K562 (cell line): ENCODE data around the gene PRELID1. TPM values are rescaled to one million over a fixed set of nuclear protein-coding genes. Genes with fewer than 3 reads are reported as not detected.
A peak's percentile ranks its signal among the peaks of the same experiment; 100 is the strongest.

Source experiments
- CHD7 ChIP-seq: fragments of 200-600 bp; sonication (generic); IDR thresholded peaks from one replicate; pipeline ENCODE4 v1.6.1; 2012; ENCODE audit warnings: mild to moderate bottlenecking, low read depth, low read length, inconsistent platforms
- HDAC1 ChIP-seq, 2 experiments: fragments of 450-650 bp; IDR thresholded peaks; 2 replicates each; pipeline ENCODE4 v1.6.1; 2016 to 2017; ENCODE audit warnings: inconsistent platforms in 1 of 2, mild to moderate bottlenecking in 1 of 2, moderate library complexity in 1 of 2
- MAX ChIP-seq: sonication (generic); formaldehyde crosslinking; IDR thresholded peaks from 2 replicates; pipeline ENCODE4 v1.9.0; 2022; ENCODE audit warnings: mild to moderate bottlenecking, missing genetic modification reagents
- MLX ChIP-seq, 2 experiments: fragments of 450-650 bp in 1 of 2; sonication (generic) in 1 of 2; formaldehyde crosslinking; conservative IDR thresholded peaks; 2 replicates each; pipeline versions ENCODE4 v1.4.0 to v1.8.1; 2020 to 2022; ENCODE audit warnings: mild to moderate bottlenecking in 1 of 2, missing genetic modification reagents in 1 of 2
- PHF20 ChIP-seq: fragments of 450-650 bp; IDR thresholded peaks from 2 replicates; pipeline ENCODE4 v1.6.1; 2018; ENCODE audit not compliant: partially characterized antibody
- ZNF174 ChIP-seq: fragments of 250-450 bp; sonication (Bioruptor Pico); IDR thresholded peaks from 2 replicates; pipeline ENCODE4 v1.4.0; 2020; ENCODE audit warnings: mild to moderate bottlenecking
- ZNF518B ChIP-seq: fragments of 250-450 bp; sonication (Bioruptor Pico); IDR thresholded peaks from 2 replicates; pipeline ENCODE4 v1.5.0; 2021; ENCODE audit warnings: mild to moderate bottlenecking, moderate library complexity
- polyA plus RNA-seq, 8 experiments: library from polyadenylated mRNA; depleted of rRNA in 4 of 8; stranded (reverse) in 5 of 8; unstranded in 3 of 8; fragments of >200 nt; fragmentation: Nextera tagmentation in 2 of 8; fragmentation: Illumina TruSeq in 1 of 8; extraction: Ambion mirVana in 2 of 8; extraction: Trizol in 1 of 8; gene quantifications; 2 replicates each; pipeline versions ENCODE4 v1.2.1 to v1.2.3, GENCODE V29; 2011 to 2014; ENCODE audit warnings: inconsistent platforms in 1 of 8, missing spikeins in 1 of 8
- total RNA-seq, 7 experiments: library from RNA; depleted of rRNA in 6 of 7; stranded (reverse); fragments of >200 nt in 6 of 7; fragmentation: Illumina TruSeq in 2 of 7; extraction: Trizol in 2 of 7; gene quantifications; 2 replicates each; pipeline versions ENCODE4 v1.2.1 to v1.2.3, GENCODE V29; 2011 to 2021; ENCODE audit warnings: low replicate concordance in 1 of 7

PRELID1 gene
- total and polyA plus RNA-seq, 9 of the 15 experiments (the other 6 are each of a cell fraction or from before 2014, with no cell fraction given), result 40.1 to 484 (median 340) TPM

- TF ChIP-seq MLX (CRISPR knock-in tag; conservative IDR thresholded peaks at IDR 0.05) (0 out of 4 replicates have a peak, but pooled peaks of 1 of the 2 experiments have one; percentile 41), CHD7 (no peak), PHF20 (peak; percentile 60), MAX (peak; percentile 90), ZNF174 (CRISPR knock-in tag) (no peak), HDAC1 (IDR thresholded peaks at IDR 0.05) (peak in 1 of 2 experiments; percentile 88; a peak in 2 of 4 replicates), ZNF518B (CRISPR knock-in tag) (no peak)
Observed at GRCh38 chr5:177303121-177303924, at the start of gene PRELID1, which contains the start of gene RAB24 (continued).
